RWPE2 (cell line): ENCODE data around the gene TMEM238L.

ENCODE experiments used
- ATAC-seq: fragments of 200-7000 bp; cut with Tn5 transposase; 3 replicates; pipeline ENCODE4 v1.9.1; 2021; ENCODE audit warnings: low read depth
- DNase-seq: peaks from one replicate; pipeline ENCODE4 v3.0.0-alpha.2; 2020; ENCODE audit warnings: low spot score
- H3K27ac ChIP-seq: fragments of 450-650 bp; 2 replicates; pipeline ENCODE4 v1.5.1; 2017; ENCODE audit warnings: mild to moderate bottlenecking; ENCODE audit not compliant: poor library complexity, severe bottlenecking
- H3K27me3 ChIP-seq: fragments of 250-450 bp; sonication (Bioruptor Pico); 2 replicates; pipeline ENCODE4 v1.5.1; 2021; ENCODE audit warnings: mild to moderate bottlenecking, moderate library complexity; ENCODE audit not compliant: insufficient read depth, poor library complexity, severe bottlenecking
- H3K36me3 ChIP-seq: fragments of 250-450 bp; sonication (Bioruptor Pico); 2 replicates; pipeline ENCODE4 v1.5.1; 2020; ENCODE audit warnings: low read depth, mild to moderate bottlenecking, moderate library complexity
- H3K4me1 ChIP-seq: fragments of 250-450 bp; sonication (Bioruptor Pico); 2 replicates; pipeline ENCODE4 v1.5.1; 2021; ENCODE audit warnings: mild to moderate bottlenecking, moderate library complexity; ENCODE audit not compliant: insufficient read depth, poor library complexity, severe bottlenecking
- H3K4me3 ChIP-seq: fragments of 250-450 bp; sonication (Bioruptor Pico); 2 replicates; pipeline ENCODE4 v1.5.1; 2021; ENCODE audit warnings: mild to moderate bottlenecking, moderate library complexity; ENCODE audit not compliant: severe bottlenecking
- H3K9me3 ChIP-seq: fragments of 250-450 bp; sonication (Bioruptor Pico); 2 replicates; pipeline ENCODE4 v1.5.1; 2021; ENCODE audit warnings: mild to moderate bottlenecking, moderate library complexity; ENCODE audit not compliant: severe bottlenecking
- TF ChIP-seq, protein P1 (sequence below): fragments of 450-650 bp; IDR thresholded peaks from one replicate; pipeline ENCODE4 v1.5.1; 2017; ENCODE audit warnings: mild to moderate bottlenecking, moderate library complexity; ENCODE audit not compliant: poor library complexity, severe bottlenecking

TMEM238L gene

DNA sequence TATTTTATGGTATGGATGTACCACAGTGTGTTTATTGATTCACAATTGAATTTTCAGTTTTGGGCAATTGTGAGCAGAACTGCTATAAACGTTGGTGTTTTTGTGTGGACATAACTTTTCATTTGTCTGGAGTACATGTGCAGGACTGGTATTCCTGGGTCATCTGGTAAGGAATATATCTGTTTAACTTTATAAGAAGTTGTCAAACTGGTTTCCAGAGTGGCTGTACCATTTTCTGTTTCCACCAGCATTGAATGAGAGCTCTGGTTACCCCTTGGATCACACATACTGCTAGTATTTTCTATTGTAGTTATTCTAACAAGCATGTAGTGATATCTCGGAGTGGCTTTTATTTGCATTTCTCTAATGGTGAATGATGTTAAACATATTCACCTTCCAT lies 24.3 kb downstream of the TMEM238L start:
- no peaks in the 10 kb centered on the region for H3K36me3 ChIP-seq
- TF ChIP-seq, protein P1, sequence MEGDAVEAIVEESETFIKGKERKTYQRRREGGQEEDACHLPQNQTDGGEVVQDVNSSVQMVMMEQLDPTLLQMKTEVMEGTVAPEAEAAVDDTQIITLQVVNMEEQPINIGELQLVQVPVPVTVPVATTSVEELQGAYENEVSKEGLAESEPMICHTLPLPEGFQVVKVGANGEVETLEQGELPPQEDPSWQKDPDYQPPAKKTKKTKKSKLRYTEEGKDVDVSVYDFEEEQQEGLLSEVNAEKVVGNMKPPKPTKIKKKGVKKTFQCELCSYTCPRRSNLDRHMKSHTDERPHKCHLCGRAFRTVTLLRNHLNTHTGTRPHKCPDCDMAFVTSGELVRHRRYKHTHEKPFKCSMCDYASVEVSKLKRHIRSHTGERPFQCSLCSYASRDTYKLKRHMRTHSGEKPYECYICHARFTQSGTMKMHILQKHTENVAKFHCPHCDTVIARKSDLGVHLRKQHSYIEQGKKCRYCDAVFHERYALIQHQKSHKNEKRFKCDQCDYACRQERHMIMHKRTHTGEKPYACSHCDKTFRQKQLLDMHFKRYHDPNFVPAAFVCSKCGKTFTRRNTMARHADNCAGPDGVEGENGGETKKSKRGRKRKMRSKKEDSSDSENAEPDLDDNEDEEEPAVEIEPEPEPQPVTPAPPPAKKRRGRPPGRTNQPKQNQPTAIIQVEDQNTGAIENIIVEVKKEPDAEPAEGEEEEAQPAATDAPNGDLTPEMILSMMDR, result no peak

DNA sequence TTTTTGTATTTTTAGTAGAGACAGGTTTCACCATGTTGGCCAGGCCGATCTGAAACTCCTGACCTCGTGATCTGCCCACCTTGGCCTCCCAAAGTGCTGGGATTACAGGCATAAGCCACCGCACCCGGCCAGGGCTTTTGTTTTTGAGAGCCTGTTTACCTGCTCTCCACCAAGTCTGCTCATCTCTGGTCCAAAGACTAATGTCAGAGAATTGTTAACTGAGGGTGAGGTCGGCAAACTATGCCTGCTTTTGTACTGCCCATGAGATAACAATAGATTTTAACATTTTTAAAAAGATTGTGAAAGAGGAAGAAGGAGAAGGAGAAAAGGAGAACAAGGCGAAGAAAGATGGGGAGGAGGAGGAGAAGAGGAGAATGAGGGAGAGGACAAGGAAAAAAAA lies 26.0 kb downstream of the TMEM238L start:
- Histone ChIP-seq H3K27me3 (no peaks in the 10 kb centered on the region), H3K27ac (no peak overlapping the region), H3K4me1 (no peaks in the 10 kb centered on the region), H3K4me3 (no peak overlapping the region), H3K9me3 (no peaks in the 10 kb centered on the region), H3K36me3 (no peaks in the 10 kb centered on the region)
- DNase-seq, result no peak
- ATAC-seq, result no peak
- TF ChIP-seq, protein P1, result no peak

More for the DNA sequence above, 24.3 kb downstream of the TMEM238L start:
- Histone ChIP-seq H3K9me3 (no peaks in the 10 kb centered on the region), H3K27ac (no peak overlapping the region), H3K27me3 (no peaks in the 10 kb centered on the region), H3K4me1 (no peaks in the 10 kb centered on the region), H3K4me3 (no peak overlapping the region)
- DNase-seq (no peak), ATAC-seq (no peak)

DNA sequence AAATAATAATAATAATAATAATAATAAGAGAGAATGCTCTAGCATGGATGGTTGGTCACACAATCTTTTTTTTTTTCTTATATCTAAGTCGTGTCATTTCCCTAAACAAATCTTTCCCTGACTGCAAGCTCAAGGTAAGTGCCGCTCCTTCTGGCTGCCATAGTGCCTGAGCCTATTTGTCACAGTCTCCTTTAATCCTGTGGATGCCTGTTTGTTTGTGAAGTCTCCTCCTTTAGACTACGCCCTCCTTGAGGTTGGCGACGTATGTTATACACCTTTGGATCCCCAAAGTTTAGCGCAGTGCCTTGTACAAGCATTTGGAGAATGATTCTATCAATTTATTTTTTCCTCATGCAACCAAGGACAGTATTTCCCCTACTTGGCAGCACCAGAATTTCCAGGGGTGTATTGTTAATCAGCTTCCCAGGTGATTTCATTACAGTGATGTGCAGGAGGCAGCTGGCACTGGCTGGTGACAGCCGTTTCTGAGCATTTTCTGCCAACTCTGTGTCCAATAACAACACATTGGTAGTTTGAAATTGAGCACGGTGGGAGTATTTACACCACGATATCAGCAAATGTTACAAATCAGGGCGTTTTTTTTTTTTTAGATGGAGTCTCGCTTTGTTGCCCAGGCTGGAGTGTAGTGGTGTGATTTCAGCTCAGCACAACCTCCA lies 26.6 kb downstream of the TMEM238L start:
- Histone ChIP-seq H3K9me3 (no peaks in the 10 kb centered on the region), H3K4me3 (no peak overlapping the region), H3K36me3 (no peaks in the 10 kb centered on the region), H3K27me3 (no peaks in the 10 kb centered on the region), H3K27ac (no peak overlapping the region), H3K4me1 (no peaks in the 10 kb centered on the region)
- ATAC-seq (no peak), DNase-seq (no peak)
- TF ChIP-seq, protein P1, result no peak

DNA sequence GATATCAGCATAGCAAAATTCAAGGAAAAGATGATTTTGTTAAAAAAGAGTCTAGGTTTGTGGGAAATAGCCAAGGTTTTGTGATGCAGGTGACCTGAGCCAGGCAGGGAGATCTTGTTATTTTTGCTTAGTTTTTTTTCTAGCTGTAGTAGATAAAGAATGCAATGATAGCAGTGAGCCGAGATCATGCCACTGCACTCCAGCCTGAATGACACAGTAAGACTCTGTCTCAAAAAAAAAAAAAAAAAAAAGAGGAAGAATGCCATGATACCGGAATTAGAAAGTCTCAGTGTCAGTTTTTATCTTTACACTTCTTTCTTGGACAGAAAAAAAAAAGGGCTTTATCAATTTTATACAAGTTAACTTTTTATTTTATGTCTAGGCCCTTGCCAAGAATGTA lies 27.5 kb downstream of the TMEM238L start:
- H3K9me3 ChIP-seq, result no peaks in the 10 kb centered on the region
- DNase-seq (no peak), ATAC-seq (no peak)
- no peaks in the 10 kb centered on the region for H3K4me1 ChIP-seq
- H3K4me3 ChIP-seq, result no peak overlapping the region
- TF ChIP-seq, protein P1, result no peak
- no peaks in the 10 kb centered on the region for H3K36me3 ChIP-seq
- H3K27ac ChIP-seq, result no peak overlapping the region
- H3K27me3 ChIP-seq, result no peaks in the 10 kb centered on the region

DNA sequence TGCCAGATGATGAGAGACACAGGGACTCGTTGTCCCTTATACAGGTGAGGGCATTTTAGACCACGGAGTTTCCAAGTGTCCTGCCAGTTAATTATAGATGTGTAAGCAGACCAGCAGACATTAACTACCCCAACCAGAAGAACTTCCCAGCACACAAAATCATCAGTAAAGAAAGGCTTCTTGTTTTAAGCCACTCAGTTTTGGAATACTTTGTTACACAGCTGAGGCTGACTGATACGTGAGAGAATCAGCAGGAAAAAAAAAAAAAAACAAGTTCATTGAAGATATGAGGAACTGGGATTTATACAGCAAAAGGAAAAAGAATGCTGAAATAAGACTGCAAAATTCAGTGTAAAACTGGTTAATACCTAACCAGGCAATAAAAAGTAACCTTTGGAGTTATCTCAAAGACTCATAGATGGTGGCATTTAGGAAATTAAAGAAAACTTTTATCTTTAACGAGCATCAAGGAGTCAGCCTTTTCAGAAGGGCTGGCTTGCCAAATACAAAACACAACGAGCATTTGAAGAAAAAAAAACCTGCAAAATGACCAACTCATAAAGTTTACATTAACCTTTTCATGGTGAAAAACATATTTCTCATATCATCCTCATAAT lies 28.1 kb downstream of the TMEM238L start:
- Histone ChIP-seq H3K27ac (no peak overlapping the region), H3K4me3 (no peak overlapping the region), H3K36me3 (no peaks in the 10 kb centered on the region), H3K4me1 (no peaks in the 10 kb centered on the region), H3K27me3 (no peaks in the 10 kb centered on the region), H3K9me3 (no peaks in the 10 kb centered on the region)
- ATAC-seq (no peak), DNase-seq (no peak)
- TF ChIP-seq, protein P1, result no peak
